IMR-90 (cell line): ENCODE results near the gene PSMD9. TPM values are rescaled to one million over a fixed set of nuclear protein-coding genes. Genes with fewer than 3 reads are reported as not detected.
"Not testable (repeated sequence)": the region's sequence is repeated elsewhere in the genome, so short reads cannot be mapped to it uniquely, and the experiment has no call there.

Source experiments
- ATAC-seq: fragments of 200-7000 bp; cut with Tn5 transposase; 2 replicates; pipeline ENCODE4 v1.9.1; 2020; ENCODE audit warnings: low read depth, mild to moderate bottlenecking, moderate library complexity
- BruUV-seq: library from RNA; stranded (reverse); fragments of 400-500 nt; replicated peaks from 2 replicates; lab custom pipeline; 2021; lab: Mats Ljungman, UMichigan
- CTCF ChIA-PET: fragments of 300-600 bp; formaldehyde crosslinking; extraction: SDS; loops from one replicate; lab custom pipeline; 2021; ENCODE audit warnings: antibody characterized with exemption; lab: Yijun Ruan, JAX
- POLR2A ChIA-PET: fragments of 300-600 bp; sonication (Branson Sonifier 250); formaldehyde crosslinking; loops from one replicate; lab custom pipeline; 2022; ENCODE audit warnings: antibody characterized with exemption; ENCODE audit not compliant: unreplicated experiment; lab: Charles Lee
- DNase-seq: peaks from one replicate; pipeline ENCODE4 v3.0.0; 2013
- H2AFZ ChIP-seq: replicated peaks from 2 replicates; pipeline ENCODE3; 2013; ENCODE audit warnings: low read length, mild to moderate bottlenecking; ENCODE audit not compliant: poor library complexity
- H2AK5ac ChIP-seq: 2 replicates; pipeline ENCODE4 v1.6.1; 2013; ENCODE audit warnings: low read depth, low read length, inconsistent platforms
- H2AK9ac ChIP-seq: replicated peaks from 2 replicates; pipeline ENCODE3; 2013; ENCODE audit warnings: mild to moderate bottlenecking, low read depth, low read length, moderate library complexity; ENCODE audit not compliant: poor library complexity
- H2BK120ac ChIP-seq: 2 replicates; pipeline ENCODE4 v1.6.1; 2013; ENCODE audit warnings: low read depth, low read length, inconsistent platforms
- H2BK15ac ChIP-seq: 3 replicates; pipeline ENCODE4 v1.6.1; 2013; ENCODE audit warnings: low read depth, low read length, inconsistent platforms
- H2BK20ac ChIP-seq: 2 replicates; pipeline ENCODE4 v1.6.1; 2013; ENCODE audit warnings: low read depth, mild to moderate bottlenecking, inconsistent platforms, low read length, moderate library complexity
- H2BK5ac ChIP-seq: 2 replicates; pipeline ENCODE4 v1.6.1; 2013; ENCODE audit warnings: mild to moderate bottlenecking, low read depth, low read length, inconsistent platforms; ENCODE audit not compliant: poor library complexity, severe bottlenecking
- H3K14ac ChIP-seq: replicated peaks from 2 replicates; pipeline ENCODE4 v1.6.1; 2013; ENCODE audit warnings: low read depth, low read length, inconsistent platforms
- H3K18ac ChIP-seq: 2 replicates; pipeline ENCODE4 v1.6.1; 2013; ENCODE audit warnings: low read depth, low read length, control low read depth
- H3K23ac ChIP-seq: 2 replicates; pipeline ENCODE4 v1.6.1; 2013; ENCODE audit warnings: low read depth, low read length, inconsistent platforms
- H3K27ac ChIP-seq: 2 replicates; pipeline ENCODE4 v1.5.1; 2013; ENCODE audit warnings: mild to moderate bottlenecking, control low read depth, low read length; ENCODE audit not compliant: insufficient read depth
- H3K27me3 ChIP-seq: 2 replicates; pipeline ENCODE4 v1.6.1; 2013; ENCODE audit warnings: low read length; ENCODE audit not compliant: control insufficient read depth, insufficient read depth
- H3K36me3 ChIP-seq: 2 replicates; pipeline ENCODE4 v1.6.1; 2013; ENCODE audit warnings: low read length, mixed read lengths; ENCODE audit not compliant: control insufficient read depth, insufficient read depth
- H3K4ac ChIP-seq: 2 replicates; pipeline ENCODE4 v1.6.1; 2013; ENCODE audit warnings: low read depth, low read length, inconsistent platforms
- H3K4me1 ChIP-seq: 2 replicates; pipeline ENCODE4 v1.6.1; 2013; ENCODE audit warnings: low read length, mixed read lengths; ENCODE audit not compliant: control insufficient read depth, insufficient read depth
- H3K4me2 ChIP-seq: 2 replicates; pipeline ENCODE4 v1.6.1; 2013; ENCODE audit warnings: low read depth, mild to moderate bottlenecking, control low read depth, low read length, moderate library complexity
- H3K4me3 ChIP-seq: 2 replicates; pipeline ENCODE4 v1.5.1; 2013; ENCODE audit warnings: low read depth, mild to moderate bottlenecking, control low read depth, low read length, moderate library complexity; ENCODE audit not compliant: insufficient read depth
- H3K56ac ChIP-seq: 2 replicates; pipeline ENCODE4 v1.6.1; 2013; ENCODE audit warnings: low read length, inconsistent platforms; ENCODE audit not compliant: insufficient read depth; ENCODE audit errors: extremely low read depth
- H3K79me1 ChIP-seq, 2 experiments: 2 replicates each; pipeline ENCODE4 v1.6.1; 2013; ENCODE audit warnings: low read length in 2 of 2, inconsistent platforms in 1 of 2, low read depth in 1 of 2
- H3K9ac ChIP-seq: 2 replicates; pipeline ENCODE4 v1.6.1; 2013; ENCODE audit warnings: low read depth, low read length, control low read depth
- H3K9me1 ChIP-seq: 2 replicates; pipeline ENCODE4 v1.6.1; 2013; ENCODE audit warnings: low read length, inconsistent platforms; ENCODE audit not compliant: insufficient read depth
- H3K9me3 ChIP-seq: 2 replicates; pipeline ENCODE4 v1.6.1; 2013; ENCODE audit warnings: low read length; ENCODE audit not compliant: control insufficient read depth, insufficient read depth
- H4K20me1 ChIP-seq: 2 replicates; pipeline ENCODE4 v1.6.1; 2013; ENCODE audit warnings: low read length, inconsistent platforms; ENCODE audit not compliant: insufficient read depth
- H4K5ac ChIP-seq: 2 replicates; pipeline ENCODE4 v1.6.1; 2013; ENCODE audit warnings: mild to moderate bottlenecking, low read depth, low read length, control low read depth
- H4K8ac ChIP-seq, 2 experiments: 2 replicates each; pipeline ENCODE4 v1.6.1; 2013; ENCODE audit warnings: low read depth in 2 of 2, low read length in 2 of 2, control low read depth in 1 of 2, inconsistent platforms in 1 of 2
- H4K91ac ChIP-seq: 2 replicates; pipeline ENCODE4 v1.6.1; 2013; ENCODE audit warnings: low read depth, low read length, inconsistent platforms; ENCODE audit not compliant: insufficient read depth
- WGBS, 2 experiments: methylation state at CpG; one replicate each; pipeline versions ENCODE4 v1.1.5 to v1.1.7; 2013; ENCODE audit warnings: missing lambda C conversion rate in 2 of 2; ENCODE audit not compliant: insufficient read length in 1 of 2; ENCODE audit errors: extremely low coverage in 2 of 2; 5-methylcytosine and 5-hydroxymethylcytosine counted together
- dilution Hi-C: fragments of 300-500 bp; cut with HindIII; formaldehyde crosslinking; loops from one replicate; pipeline ENCODE4 v1.14.3; 2018; ENCODE audit warnings: low sequenced_read_pairs; ENCODE audit not compliant: unreplicated experiment
- in situ Hi-C: fragments of 300-500 bp; cut with MboI; formaldehyde crosslinking; loops from 3 replicates; pipeline ENCODE4 v1.14.3; 2019; ENCODE audit warnings: low sequenced_read_pairs, inconsistent platforms, mixed read lengths
- intact Hi-C: fragments of 100-400 bp; cut with micrococcal nuclease; formaldehyde crosslinking; loops from 2 replicates; pipeline ENCODE4 v1.10.0; 2022
- polyA plus RNA-seq, 3 experiments: library from polyadenylated mRNA; depleted of rRNA; stranded (reverse); fragments of >200 nt; gene quantifications; 2 replicates each; pipeline ENCODE4 v1.2.3, GENCODE V29; 2012; ENCODE audit warnings: low replicate concordance in 1 of 3
- total RNA-seq: library from RNA; depleted of rRNA; stranded (reverse); fragments of >200 nt; gene quantifications from 2 replicates; pipeline ENCODE4 v1.2.3, GENCODE V29; 2012

The PSMD9 gene
- total and polyA plus RNA-seq, 2 of the 4 experiments (the other 2 are of a cell fraction), result 135 to 142 TPM

DNA sequence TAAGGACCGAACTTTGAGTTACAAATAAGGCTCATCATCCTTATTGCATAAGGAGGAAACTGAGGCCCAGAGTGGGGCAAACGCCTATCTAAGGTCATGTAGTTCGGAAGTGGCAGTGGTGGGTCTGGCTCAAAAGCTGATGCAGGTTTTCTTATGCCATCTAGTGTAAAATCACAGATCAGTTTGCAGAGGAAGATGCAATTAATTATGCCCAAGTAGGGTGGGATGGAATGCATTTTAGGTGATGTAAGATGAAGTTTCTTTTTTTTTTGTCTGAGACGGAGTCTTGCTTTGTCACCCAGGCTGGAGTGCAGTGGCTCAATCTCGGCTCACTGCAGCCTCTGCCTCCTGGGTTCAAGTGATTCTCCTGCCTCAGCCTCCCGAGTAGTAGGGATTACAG is 1.1 kb downstream of the PSMD9 start:
- ATAC-seq, result not testable (repeated sequence)

More for the DNA sequence above, 1.1 kb downstream of the PSMD9 start:
- DNase-seq, H2BK20ac ChIP-seq, BruUV-seq, H3K27me3 ChIP-seq, H3K9me3 ChIP-seq, H2BK120ac ChIP-seq, dilution Hi-C loops, H2BK15ac ChIP-seq, POLR2A ChIA-PET, H2AK5ac ChIP-seq, H3K23ac ChIP-seq, H3K36me3 ChIP-seq, H3K18ac ChIP-seq, H4K5ac ChIP-seq: not testable (repeated sequence)
- H3K4ac ChIP-seq, result peak overlapping the region; percentile 96; the same call in 1 of the 2 replicates
- peak overlapping the region; percentile 45 for H2AK9ac ChIP-seq
- H3K4me2 ChIP-seq, result peak overlapping the region; percentile 94
- peak overlapping the region; percentile 83 for H2BK5ac ChIP-seq
- peaks cover 26% of the 10 kb centered on the region for H4K20me1 ChIP-seq
- peaks cover 18% of the 10 kb centered on the region for H3K4me1 ChIP-seq
- peak overlapping the region; percentile 17 for H2AFZ ChIP-seq
- in situ Hi-C loops, result loop anchor here (5.0 kb wide), 1 partner anchor 192 kb away; no protein-coding TSS in a partner anchor
- H3K9me1 ChIP-seq, result peaks cover 14% of the 10 kb centered on the region; the same call in 1 of the 2 replicates
- H4K8ac ChIP-seq, result peak overlapping the region; percentile 91; a peak in 2 of 4 replicates
- peak overlapping the region; percentile 98; the same call in 1 of the 2 replicates for H3K14ac ChIP-seq
- WGBS, 2 experiments, result 44% methylated on average over 4 of the region's 6 CpGs; no CpG with 5 or more reads in 1 of the 2 experiments
- peak overlapping the region; percentile 96 for H3K27ac ChIP-seq
- CTCF ChIA-PET, result interaction anchor here (2.5 kb wide), 1 partner anchor 96 kb away, joined by 22 read pairs; the partner anchor contains the start of gene RHOF
- H4K91ac ChIP-seq, result peak overlapping the region; percentile 34; the same call in 1 of the 2 replicates
- peaks cover 15 to 41% of the 10 kb centered on the region in 2 experiments for H3K79me1 ChIP-seq
- peak overlapping the region; percentile 79 for H3K4me3 ChIP-seq
- peak overlapping the region; percentile 87; the same call in 1 of the 2 replicates for H3K56ac ChIP-seq
- peak overlapping the region; percentile 97 for H3K9ac ChIP-seq
- intact Hi-C loops, result loop anchor here (2.0 to 5.0 kb wide), 2 partner anchors 51 to 192 kb away; no protein-coding TSS in a partner anchor
